Neutrophil (primary cell): Measurements from ENCODE around the gene BLOC1S4.

Experiments
- H3K27ac ChIP-seq: fragments of 200-600 bp; sonication (generic); 2 replicates; pipeline ENCODE4 v1.5.1; 2016; ENCODE audit warnings: mild to moderate bottlenecking, moderate library complexity
- H3K27me3 ChIP-seq: fragments of 200-600 bp; sonication (generic); 2 replicates; pipeline ENCODE4 v1.6.0; 2016; ENCODE audit warnings: mild to moderate bottlenecking
- H3K36me3 ChIP-seq: fragments of 200-600 bp; sonication (generic); 2 replicates; pipeline ENCODE4 v1.5.1; 2017
- H3K4me1 ChIP-seq, 2 experiments: fragments of 200-600 bp in 1 of 2; sonication (generic) in 1 of 2; 1 replicate in 1 of 2; 2 replicates in 1 of 2; pipeline versions ENCODE4 v1.5.1 to v1.6.1; 2013 to 2016; ENCODE audit warnings: low read depth in 1 of 2, low read length in 1 of 2, mild to moderate bottlenecking in 1 of 2, moderate library complexity in 1 of 2; ENCODE audit not compliant: control insufficient read depth in 1 of 2, insufficient read depth in 1 of 2
- H3K4me3 ChIP-seq, 2 experiments: fragments of 200-600 bp in 1 of 2; sonication (generic) in 1 of 2; 1 replicate in 1 of 2; 2 replicates in 1 of 2; pipeline ENCODE4 v1.5.1; 2013 to 2016; ENCODE audit warnings: low read depth in 1 of 2, low read length in 1 of 2, mild to moderate bottlenecking in 1 of 2, moderate library complexity in 1 of 2
- H3K9me3 ChIP-seq: fragments of 200-600 bp; sonication (generic); 2 replicates; pipeline ENCODE4 v1.5.1; 2016
- TF ChIP-seq, protein P1 (sequence below): fragments of 200-600 bp; sonication (generic); IDR thresholded peaks from 2 replicates; pipeline ENCODE4 v1.5.1; 2016; ENCODE audit warnings: antibody characterized with exemption

Gene BLOC1S4

DNA sequence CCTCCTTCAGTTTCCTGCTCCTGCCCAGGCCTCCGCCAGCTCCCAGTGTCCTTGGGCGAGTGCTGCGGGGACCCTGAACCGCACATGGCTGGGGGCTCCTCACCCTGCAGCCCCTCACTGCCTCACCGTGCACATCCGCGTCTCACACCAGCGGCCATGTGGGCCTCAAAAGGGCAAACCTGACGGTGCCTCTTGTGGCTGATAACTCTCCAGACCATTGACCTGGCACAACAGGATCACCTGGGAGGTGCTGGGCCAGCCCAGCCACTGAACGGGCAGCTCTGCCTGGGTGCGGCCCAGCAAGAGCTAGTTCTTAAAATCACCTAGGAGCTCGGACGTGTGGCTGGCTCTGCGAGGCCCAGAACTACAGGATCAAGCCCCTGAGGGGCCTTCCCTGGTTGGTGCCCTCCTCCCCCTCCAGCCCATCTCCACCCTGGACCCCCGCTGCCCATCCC is 26.4 kb upstream of the BLOC1S4 start:
- TF ChIP-seq, protein P1, sequence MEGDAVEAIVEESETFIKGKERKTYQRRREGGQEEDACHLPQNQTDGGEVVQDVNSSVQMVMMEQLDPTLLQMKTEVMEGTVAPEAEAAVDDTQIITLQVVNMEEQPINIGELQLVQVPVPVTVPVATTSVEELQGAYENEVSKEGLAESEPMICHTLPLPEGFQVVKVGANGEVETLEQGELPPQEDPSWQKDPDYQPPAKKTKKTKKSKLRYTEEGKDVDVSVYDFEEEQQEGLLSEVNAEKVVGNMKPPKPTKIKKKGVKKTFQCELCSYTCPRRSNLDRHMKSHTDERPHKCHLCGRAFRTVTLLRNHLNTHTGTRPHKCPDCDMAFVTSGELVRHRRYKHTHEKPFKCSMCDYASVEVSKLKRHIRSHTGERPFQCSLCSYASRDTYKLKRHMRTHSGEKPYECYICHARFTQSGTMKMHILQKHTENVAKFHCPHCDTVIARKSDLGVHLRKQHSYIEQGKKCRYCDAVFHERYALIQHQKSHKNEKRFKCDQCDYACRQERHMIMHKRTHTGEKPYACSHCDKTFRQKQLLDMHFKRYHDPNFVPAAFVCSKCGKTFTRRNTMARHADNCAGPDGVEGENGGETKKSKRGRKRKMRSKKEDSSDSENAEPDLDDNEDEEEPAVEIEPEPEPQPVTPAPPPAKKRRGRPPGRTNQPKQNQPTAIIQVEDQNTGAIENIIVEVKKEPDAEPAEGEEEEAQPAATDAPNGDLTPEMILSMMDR, result no peak
- peak overlapping the region in 1 of 2 experiments; percentile 36 for H3K4me3 ChIP-seq
- peaks cover 95 to 96% of the 10 kb centered on the region in 2 experiments for H3K4me1 ChIP-seq
- H3K27me3 ChIP-seq, result no peaks in the 10 kb centered on the region
- H3K9me3 ChIP-seq, result no peaks in the 10 kb centered on the region
- peak overlapping the region; percentile 98 for H3K27ac ChIP-seq
- no peaks in the 10 kb centered on the region for H3K36me3 ChIP-seq

DNA sequence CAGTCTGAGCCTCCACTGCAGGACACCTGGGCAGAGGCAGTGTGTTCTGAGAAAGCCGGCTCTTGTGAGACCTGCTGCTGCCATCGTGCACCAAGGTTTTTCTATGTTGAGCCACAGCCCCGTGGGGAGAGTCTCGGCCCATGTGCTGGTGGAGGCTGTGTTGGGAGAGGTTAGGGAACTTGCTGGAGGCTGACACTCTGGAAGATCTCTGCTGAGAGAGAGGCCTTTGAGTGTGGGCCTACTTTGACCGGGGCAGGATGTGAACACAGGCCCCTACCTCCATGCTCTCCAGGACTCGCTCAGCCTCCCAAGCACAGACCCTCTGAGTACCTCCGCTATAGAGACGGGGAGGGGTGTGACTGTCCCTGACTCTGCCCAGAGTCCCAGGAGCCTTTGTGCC is 23.6 kb upstream of the BLOC1S4 start:
- TF ChIP-seq, protein P1, result no peak
- Histone ChIP-seq H3K27me3 (no peaks in the 10 kb centered on the region), H3K36me3 (peaks cover 15% of the 10 kb centered on the region), H3K4me3 (no peak overlapping the region), H3K4me1 (peaks cover 94 to 95% of the 10 kb centered on the region in 2 experiments), H3K27ac (peak overlapping the region; percentile 98), H3K9me3 (no peaks in the 10 kb centered on the region)

DNA sequence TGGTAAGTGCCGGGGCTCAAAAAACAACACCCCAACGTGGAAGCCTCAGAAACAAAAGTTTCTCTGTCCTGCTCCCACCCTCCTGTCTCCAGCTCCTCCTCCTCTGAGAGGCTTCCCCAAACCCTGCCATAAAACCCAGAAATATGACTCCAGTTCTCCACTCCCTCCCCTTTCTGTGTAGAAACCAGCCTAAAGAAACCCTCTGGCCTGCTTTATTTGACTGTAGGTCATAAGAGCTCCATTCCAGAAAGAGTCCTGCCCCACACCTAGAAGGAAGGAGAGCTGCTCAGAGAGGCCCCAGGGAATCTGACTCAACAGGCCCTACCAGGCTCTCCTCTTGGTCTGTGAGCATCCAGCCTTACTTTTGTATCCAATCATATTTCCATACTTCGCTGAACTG is 23.2 kb upstream of the BLOC1S4 start:
- TF ChIP-seq, protein P1, result no peak
- no peaks in the 10 kb centered on the region for H3K27me3 ChIP-seq
- H3K9me3 ChIP-seq, result no peaks in the 10 kb centered on the region
- H3K36me3 ChIP-seq, result peaks cover 16% of the 10 kb centered on the region
- H3K27ac ChIP-seq, result peak overlapping the region; percentile 98
- H3K4me1 ChIP-seq, result peaks cover 90 to 94% of the 10 kb centered on the region in 2 experiments
- H3K4me3 ChIP-seq, result peak overlapping the region; percentile 10 to 85

DNA sequence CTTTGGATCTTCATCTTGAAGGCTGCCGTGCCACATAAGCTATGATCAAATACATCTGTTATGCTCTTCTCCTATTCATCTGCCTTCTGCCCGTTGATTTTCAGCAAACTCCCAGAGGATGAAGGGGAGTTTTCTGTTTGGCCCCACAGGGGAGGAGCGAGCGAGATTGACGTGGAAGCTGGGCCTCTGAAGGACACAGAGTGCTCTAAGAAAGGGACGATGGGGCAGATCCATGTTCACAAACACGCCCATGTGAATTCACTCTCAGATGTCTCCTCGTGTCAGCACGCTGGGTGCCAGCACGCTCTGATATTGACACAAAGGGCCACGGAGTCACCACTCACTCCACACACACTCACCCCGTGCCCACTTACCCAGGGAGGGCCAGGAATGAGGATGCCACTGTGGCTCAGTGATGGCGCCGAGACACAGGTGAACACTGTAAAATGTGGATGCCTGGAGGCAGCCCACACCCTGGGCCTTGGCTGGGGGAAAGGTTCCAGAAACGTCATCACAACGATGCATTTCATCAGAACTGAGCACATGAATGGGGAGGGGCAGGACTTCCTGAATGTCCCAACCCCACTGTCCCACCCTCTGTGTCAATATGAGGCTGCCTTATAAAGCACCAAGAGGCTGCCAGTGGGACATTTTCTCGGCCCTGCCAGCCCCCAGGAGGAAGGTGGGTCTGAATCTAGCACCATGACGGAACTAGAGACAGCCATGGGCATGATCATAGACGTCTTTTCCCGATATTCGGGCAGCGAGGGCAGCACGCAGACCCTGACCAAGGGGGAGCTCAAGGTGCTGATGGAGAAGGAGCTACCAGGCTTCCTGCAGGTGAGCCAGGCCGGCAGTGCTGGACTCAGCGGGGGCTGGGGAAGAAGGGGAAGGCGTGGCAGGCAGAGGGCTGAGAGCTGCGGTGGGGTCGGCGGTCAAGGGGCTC is 22.5 kb upstream of the BLOC1S4 start, which contains the start of gene S100P:
S100P (plus strand) TSS at position 648 of the 946 bp plus-strand sequence; CDS start at position 703, 55 bp downstream.
- Histone ChIP-seq H3K27me3 (no peaks in the 10 kb centered on the region), H3K4me1 (peaks cover 87 to 90% of the 10 kb centered on the region in 2 experiments), H3K9me3 (no peaks in the 10 kb centered on the region), H3K4me3 (peak within 1 kb of the TSS; percentile 72 to 85), H3K27ac (peak within 1 kb of the TSS; percentile 98), H3K36me3 (peaks cover 16% of the 10 kb centered on the region)
- TF ChIP-seq, protein P1, result no peak

DNA sequence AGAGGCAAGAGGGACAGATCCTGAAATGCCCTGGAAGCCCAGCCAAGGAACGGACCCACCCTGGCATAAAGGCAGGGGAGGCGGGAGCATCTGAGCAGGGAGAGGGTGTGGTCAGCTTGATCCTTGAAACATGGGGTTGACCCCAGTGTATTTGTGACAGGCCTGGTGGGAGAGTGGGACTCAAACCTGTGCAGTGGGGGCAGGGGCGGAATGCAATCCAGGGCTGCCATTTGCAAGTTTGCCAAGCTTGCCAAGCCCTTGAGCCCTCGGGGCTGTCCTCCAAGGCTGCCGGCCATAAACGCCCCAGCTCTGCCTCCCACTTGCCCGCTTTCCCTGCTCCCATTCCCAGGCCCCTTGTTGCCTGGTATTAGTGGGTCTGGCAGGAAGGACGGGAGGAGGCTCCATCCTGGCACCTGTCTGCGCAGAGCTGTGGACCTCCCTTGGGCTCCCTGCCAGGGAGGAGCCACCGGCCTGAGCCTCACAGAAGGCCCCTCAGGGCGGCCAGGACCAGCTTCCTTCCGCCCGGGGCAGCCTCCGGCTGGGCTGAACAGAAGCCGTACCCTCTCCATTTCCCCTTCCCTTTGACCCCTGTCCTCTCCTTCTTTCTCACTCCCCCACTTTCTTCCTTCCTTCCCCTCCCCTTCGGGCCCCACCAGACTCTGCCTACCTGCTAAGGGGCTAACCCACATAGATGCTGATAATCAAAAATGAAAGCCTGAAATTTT is 21.6 kb upstream of the BLOC1S4 start:
- H3K36me3 ChIP-seq, result peaks cover 16% of the 10 kb centered on the region
- H3K4me3 ChIP-seq, result peak overlapping the region; percentile 72 to 85
- no peaks in the 10 kb centered on the region for H3K9me3 ChIP-seq
- peak overlapping the region; percentile 98 for H3K27ac ChIP-seq
- peaks cover 86 to 90% of the 10 kb centered on the region in 2 experiments for H3K4me1 ChIP-seq
- no peaks in the 10 kb centered on the region for H3K27me3 ChIP-seq
- TF ChIP-seq, protein P1, result no peak
